OCI-LY3 (cell line): ENCODE measurements around the gene CKLF.
"Not testable (repeated sequence)": the region's sequence is repeated elsewhere in the genome, so short reads cannot be mapped to it uniquely, and the experiment has no call there.

Source experiments
- H2AFZ ChIP-seq: fragments of 200-600, 300-600 bp; shearing (Covaris generic); 2 replicates; pipeline ENCODE4 v1.6.0; 2014; ENCODE audit warnings: antibody characterized with exemption, low read depth, low read length
- H3K27ac ChIP-seq: fragments of 200-600, 300-600 bp; sonication (generic); 2 replicates; pipeline ENCODE4 v1.5.1; 2014; ENCODE audit warnings: mild to moderate bottlenecking, low read length, moderate library complexity, mixed read lengths
- H3K27me3 ChIP-seq: fragments of 200-600, 300-600 bp; sonication (generic); 2 replicates; pipeline ENCODE4 v1.6.1; 2014; ENCODE audit warnings: low read depth, low read length, mixed read lengths
- H3K36me3 ChIP-seq: fragments of 200-600, 300-600 bp; sonication (generic); replicated peaks from 2 replicates; pipeline ENCODE3; 2014; ENCODE audit warnings: low read depth, low read length, mixed read lengths
- H3K4me1 ChIP-seq: fragments of 300-600, 200-600 bp; sonication (generic); 2 replicates; pipeline ENCODE4 v1.6.1; 2014; ENCODE audit warnings: low read length, mixed read lengths
- H3K4me2 ChIP-seq: fragments of 200-600, 300-600 bp; sonication (generic); 2 replicates; pipeline ENCODE4 v1.6.1; 2014; ENCODE audit warnings: low read length, mixed read lengths
- H3K4me3 ChIP-seq: fragments of 300-600, 200-600 bp; sonication (generic); 2 replicates; pipeline ENCODE4 v1.5.1; 2014; ENCODE audit warnings: antibody characterized with exemption, mild to moderate bottlenecking, low read length, moderate library complexity
- H3K79me2 ChIP-seq: fragments of 300-600, 200-600 bp; shearing (Covaris generic); 2 replicates; pipeline ENCODE4 v1.6.1; 2014; ENCODE audit warnings: mild to moderate bottlenecking, low read length, mixed read lengths
- H3K9ac ChIP-seq: fragments of 300-600, 200-600 bp; shearing (Covaris generic); 2 replicates; pipeline ENCODE4 v1.6.0; 2014; ENCODE audit warnings: mild to moderate bottlenecking, low read length, moderate library complexity
- H3K9me3 ChIP-seq: fragments of 200-600, 300-600 bp; shearing (Covaris generic); 2 replicates; pipeline ENCODE4 v1.6.1; 2014; ENCODE audit warnings: low read length, mixed read lengths; ENCODE audit not compliant: insufficient read depth
- H4K20me1 ChIP-seq: fragments of 200-600, 300-600 bp; sonication (generic); 2 replicates; pipeline ENCODE4 v1.6.1; 2016; ENCODE audit warnings: low read length, mixed read lengths; ENCODE audit not compliant: insufficient read depth
- EZH2phosphoT487 ChIP-seq: fragments of 200-600 bp; shearing (Covaris generic); IDR thresholded peaks from 2 replicates; pipeline ENCODE4 v1.6.1; 2018; ENCODE audit warnings: antibody characterized with exemption, mixed run types, low read depth
- TF ChIP-seq, protein P1 (sequence below): fragments of 200-600, 300-600 bp; sonication (generic); IDR thresholded peaks from 2 replicates; pipeline ENCODE4 v1.5.1; 2014; ENCODE audit warnings: antibody characterized with exemption, low read length, low read depth

CKLF gene

DNA sequence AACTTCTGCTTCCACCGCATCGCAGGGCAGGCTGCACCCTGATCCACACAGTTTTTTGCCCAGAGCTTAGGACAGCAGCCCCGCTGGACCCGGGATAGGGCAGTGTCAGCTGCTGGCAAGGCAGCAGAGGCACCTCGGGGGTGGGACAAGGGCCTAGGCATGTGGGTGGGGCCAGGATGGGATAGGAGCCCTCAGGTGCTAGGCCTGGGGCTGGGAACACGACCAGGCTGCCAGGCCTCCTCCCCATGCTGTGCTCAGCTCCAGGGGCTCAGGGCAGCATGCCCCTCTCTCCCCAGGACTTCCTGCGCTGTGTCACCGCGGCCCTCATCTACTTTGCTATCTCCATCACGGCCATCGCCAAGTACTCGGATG lies 56.7 kb downstream of the CKLF start:
- peaks cover 31% of the 10 kb centered on the region for H3K4me1 ChIP-seq
- H3K27me3 ChIP-seq: no peaks in the 10 kb centered on the region
- no peak overlapping the region for H3K4me2 ChIP-seq
- TF ChIP-seq, protein P1, sequence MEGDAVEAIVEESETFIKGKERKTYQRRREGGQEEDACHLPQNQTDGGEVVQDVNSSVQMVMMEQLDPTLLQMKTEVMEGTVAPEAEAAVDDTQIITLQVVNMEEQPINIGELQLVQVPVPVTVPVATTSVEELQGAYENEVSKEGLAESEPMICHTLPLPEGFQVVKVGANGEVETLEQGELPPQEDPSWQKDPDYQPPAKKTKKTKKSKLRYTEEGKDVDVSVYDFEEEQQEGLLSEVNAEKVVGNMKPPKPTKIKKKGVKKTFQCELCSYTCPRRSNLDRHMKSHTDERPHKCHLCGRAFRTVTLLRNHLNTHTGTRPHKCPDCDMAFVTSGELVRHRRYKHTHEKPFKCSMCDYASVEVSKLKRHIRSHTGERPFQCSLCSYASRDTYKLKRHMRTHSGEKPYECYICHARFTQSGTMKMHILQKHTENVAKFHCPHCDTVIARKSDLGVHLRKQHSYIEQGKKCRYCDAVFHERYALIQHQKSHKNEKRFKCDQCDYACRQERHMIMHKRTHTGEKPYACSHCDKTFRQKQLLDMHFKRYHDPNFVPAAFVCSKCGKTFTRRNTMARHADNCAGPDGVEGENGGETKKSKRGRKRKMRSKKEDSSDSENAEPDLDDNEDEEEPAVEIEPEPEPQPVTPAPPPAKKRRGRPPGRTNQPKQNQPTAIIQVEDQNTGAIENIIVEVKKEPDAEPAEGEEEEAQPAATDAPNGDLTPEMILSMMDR: no peak
- no peak for TF ChIP-seq EZH2phosphoT487
- H3K9ac ChIP-seq: no peak overlapping the region
- H3K79me2 ChIP-seq: peaks cover 26% of the 10 kb centered on the region
- peaks cover 35% of the 10 kb centered on the region for H4K20me1 ChIP-seq
- H2AFZ ChIP-seq: no peak overlapping the region
- no peak overlapping the region for H3K4me3 ChIP-seq
- peaks cover 41% of the 10 kb centered on the region for H3K36me3 ChIP-seq
- no peak overlapping the region for H3K27ac ChIP-seq
- H3K9me3 ChIP-seq: no peaks in the 10 kb centered on the region

DNA sequence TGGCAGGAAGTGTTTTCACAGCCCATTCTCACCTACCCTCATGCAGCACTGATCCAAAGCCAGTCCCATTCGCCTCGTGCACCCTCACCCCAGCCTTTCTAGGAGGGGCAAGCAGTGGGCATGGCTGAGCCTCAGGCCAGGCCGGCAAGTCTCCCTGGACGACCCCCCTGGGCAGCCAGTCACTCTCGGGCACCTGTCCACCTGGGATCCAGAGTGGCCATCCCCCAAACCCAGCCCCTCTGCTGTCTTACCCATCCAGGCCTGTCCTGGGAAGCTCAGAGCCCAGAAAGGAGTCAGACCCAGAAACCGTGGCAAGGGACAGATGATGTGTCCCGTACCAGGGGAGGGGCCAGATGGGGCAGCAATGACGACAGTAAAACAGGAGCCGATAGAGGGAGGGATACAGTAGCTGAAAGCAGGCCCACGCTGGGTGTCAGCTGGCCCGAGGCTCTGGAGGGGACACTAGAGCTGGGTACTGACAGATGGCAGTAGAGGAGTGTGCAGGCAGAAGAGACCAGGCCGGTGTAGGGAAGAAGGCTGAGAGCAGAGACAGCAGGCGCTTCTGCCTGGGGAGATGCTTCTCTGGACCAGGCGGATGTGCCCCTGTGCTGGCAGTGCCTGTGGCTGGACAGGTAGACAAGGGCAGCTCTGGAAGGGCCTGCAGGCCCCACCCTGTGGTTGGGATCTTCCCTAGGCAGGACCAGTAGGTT lies 57.9 kb downstream of the CKLF start:
- no peak overlapping the region for H3K4me2 ChIP-seq
- no peak overlapping the region for H2AFZ ChIP-seq
- TF ChIP-seq EZH2phosphoT487: no peak
- TF ChIP-seq, protein P1: no peak
- peaks cover 41% of the 10 kb centered on the region for H3K36me3 ChIP-seq
- peaks cover 35% of the 10 kb centered on the region for H4K20me1 ChIP-seq
- peaks cover 21% of the 10 kb centered on the region for H3K79me2 ChIP-seq
- no peak overlapping the region for H3K27ac ChIP-seq
- no peak overlapping the region for H3K9ac ChIP-seq
- H3K9me3 ChIP-seq: no peaks in the 10 kb centered on the region
- no peaks in the 10 kb centered on the region for H3K27me3 ChIP-seq
- peaks cover 31% of the 10 kb centered on the region for H3K4me1 ChIP-seq
- no peak overlapping the region for H3K4me3 ChIP-seq

DNA sequence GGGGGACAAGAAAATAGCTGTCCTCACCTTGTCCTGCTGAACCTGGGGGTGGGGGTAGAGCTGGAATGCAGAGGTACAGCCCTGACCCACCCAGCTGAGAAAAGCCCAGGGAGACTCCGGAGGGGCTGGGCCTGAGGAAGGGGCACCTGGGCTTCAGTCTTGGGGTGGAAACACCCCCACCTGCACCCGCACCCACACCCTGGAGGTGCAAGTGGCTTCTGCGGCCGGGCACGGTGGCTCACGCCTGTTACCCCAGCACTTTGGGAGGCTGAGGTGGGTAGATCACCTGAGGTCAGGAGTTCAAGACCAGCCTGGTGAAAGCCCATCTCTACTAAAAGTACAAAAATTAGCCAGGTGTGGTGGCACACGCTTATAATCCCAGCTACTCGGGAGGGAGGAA lies 59.5 kb downstream of the CKLF start:
- Histone ChIP-seq H4K20me1 (peaks cover 27% of the 10 kb centered on the region), H3K4me1 (peaks cover 20% of the 10 kb centered on the region), H3K36me3 (peaks cover 41% of the 10 kb centered on the region)
- H3K4me2 ChIP-seq, H3K4me3 ChIP-seq, H3K79me2 ChIP-seq, H3K9ac ChIP-seq, H2AFZ ChIP-seq, H3K9me3 ChIP-seq, H3K27ac ChIP-seq, H3K27me3 ChIP-seq: not testable (repeated sequence)

DNA sequence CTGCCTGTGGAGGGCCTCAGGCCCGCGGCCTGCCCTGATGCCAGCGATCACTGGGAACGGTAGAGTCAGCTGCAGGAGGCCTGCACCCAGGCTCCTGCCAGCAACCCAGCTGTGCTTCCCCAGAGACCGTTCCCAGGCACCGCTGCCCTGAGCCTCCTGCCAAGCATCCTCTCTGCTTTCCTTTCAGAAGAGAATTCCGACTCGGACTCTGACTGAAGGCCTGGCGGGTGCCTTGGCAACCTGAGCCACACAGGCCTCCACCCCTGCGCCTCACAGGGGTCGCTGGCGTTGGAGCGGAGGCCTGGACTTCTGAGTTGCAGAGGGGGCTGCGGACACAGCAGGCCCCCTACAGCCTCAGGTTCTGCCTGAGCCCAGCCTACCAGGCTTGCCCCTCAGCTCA lies 60.0 kb downstream of the CKLF start:
- no peak overlapping the region for H3K4me2 ChIP-seq
- H2AFZ ChIP-seq: no peak overlapping the region
- H3K27me3 ChIP-seq: no peaks in the 10 kb centered on the region
- peaks cover 36% of the 10 kb centered on the region for H3K36me3 ChIP-seq
- H3K4me3 ChIP-seq: no peak overlapping the region
- peaks cover 22% of the 10 kb centered on the region for H4K20me1 ChIP-seq
- no peak overlapping the region for H3K27ac ChIP-seq
- TF ChIP-seq EZH2phosphoT487: no peak
- TF ChIP-seq, protein P1: no peak
- H3K9ac ChIP-seq: no peak overlapping the region
- H3K79me2 ChIP-seq: peaks cover 2% of the 10 kb centered on the region; the same call in 1 of the 2 replicates
- H3K4me1 ChIP-seq: peaks cover 15% of the 10 kb centered on the region
- H3K9me3 ChIP-seq: no peaks in the 10 kb centered on the region
